NAMALWA (cell line): ENCODE measurements around the gene CSNK1G1.

ENCODE experiments used
- DNase-seq: peaks from one replicate; pipeline ENCODE4 v3.0.0-alpha.2; 2015; ENCODE audit warnings: low spot score

The CSNK1G1 gene

DNA sequence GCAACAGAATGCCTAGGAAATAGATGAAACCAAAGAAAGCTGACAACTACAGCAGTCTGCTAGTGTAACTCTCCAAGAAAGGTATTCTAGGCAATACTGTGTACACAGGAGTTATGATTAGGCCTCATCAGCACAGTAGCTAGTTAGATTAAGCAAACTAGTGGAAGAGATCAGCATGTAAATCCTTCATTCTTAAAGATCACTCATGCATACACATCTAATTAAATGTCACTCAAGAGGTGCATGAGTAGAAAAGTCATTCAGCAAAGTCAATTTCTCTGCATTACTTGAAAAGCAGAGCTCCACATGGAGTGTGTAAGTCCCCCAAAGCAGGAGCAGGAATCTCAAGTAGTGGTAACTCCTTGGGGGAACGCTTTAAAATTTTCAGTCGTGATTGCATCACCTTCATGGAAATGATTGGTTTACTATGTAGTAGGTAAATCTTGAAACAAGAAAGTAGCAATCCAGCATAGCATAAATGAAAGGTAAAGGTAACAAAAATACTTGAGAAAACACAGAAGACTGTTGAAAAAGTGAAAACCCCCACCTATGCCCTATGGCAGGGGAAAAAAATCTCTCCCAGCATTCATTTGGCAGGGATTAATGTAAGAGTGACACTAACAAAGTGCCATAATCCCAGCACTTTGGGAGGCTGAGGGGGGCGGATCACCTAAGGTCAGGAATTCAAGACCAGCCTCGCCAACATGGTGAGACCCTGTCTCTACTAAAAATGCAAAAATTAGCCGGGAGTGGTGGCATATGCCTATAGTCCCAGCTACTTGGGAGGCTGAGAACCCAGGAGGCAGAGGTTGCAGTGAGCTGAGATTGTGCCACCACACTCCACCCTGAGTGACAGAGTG lies 163.8 kb downstream of the CSNK1G1 start:
- no peak for DNase-seq

DNA sequence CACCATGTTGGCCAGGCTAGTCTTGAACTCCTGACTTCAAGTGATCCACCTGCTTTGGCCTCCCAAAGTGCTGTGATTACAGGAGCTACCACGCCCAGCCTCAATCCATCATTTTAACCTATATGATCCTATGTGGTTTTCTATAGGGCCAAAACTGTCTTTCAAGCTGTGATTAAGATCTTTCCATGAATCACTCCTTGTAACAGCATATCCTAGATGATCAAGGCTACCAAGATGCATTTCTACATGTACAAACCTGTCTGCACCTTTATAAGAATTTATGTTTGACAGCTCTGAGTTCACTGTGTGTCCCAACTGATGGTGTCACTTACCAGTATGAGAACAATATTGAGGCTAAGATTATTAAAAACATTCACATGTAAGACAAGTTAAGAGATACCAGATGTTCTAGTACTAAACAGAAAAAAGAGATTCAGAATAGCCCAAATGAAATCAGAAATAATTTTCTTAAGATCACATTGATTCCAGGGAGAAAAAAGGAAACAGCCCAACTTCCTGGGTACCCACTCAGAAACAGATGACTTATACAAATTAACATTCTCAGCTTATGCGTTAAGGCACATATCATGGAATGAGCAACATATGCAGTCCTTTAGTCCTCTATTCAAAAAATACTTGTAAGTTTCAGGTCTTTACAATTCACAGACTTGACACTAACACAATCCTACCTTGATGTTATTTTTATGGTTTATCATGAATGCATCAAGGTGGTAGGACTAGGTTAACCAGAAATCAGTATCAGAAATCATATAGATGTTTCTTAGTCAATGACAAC lies 168.4 kb downstream of the CSNK1G1 start:
- DNase-seq: no peak

DNA sequence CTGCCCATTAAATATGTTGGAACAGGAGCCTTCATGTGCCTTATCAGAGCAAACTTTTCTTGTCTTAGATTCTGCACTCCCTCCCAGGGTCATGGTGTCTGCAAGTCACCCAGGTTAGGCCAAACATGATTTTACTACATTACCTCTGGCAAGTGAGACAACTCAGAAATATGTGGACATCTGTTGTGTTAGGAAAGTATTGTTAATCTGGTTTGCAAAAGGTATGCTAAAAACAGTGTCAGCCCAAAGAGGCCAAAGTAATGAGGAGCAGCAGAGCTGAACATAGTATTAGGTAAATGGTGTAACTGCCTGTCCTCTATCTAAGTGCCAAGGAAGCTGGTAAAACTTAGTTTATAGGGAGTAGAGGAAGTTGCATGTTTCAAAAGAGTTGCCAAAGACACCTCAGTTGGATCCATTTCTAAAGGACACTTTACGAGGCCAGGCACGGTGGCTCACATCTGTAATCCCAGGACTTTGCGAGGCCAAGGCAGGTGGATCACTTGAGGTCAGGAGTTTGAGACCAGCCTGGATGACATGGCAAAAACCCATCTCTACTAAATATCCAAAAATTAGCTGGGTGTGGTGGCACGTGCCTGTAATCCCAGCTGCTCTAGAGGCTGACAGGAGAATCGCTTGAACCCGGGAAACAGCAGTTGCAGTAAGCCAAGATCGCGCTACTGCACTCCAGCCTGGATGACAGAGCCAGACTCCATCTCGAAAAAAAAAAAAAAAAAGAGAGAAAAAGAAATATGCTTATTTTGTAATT lies 170.6 kb downstream of the CSNK1G1 start:
- DNase-seq: no peak

GRCh38 chr15:64182859-64183370 lies 173.1 kb downstream of the CSNK1G1 start:
- no peak for DNase-seq

DNA sequence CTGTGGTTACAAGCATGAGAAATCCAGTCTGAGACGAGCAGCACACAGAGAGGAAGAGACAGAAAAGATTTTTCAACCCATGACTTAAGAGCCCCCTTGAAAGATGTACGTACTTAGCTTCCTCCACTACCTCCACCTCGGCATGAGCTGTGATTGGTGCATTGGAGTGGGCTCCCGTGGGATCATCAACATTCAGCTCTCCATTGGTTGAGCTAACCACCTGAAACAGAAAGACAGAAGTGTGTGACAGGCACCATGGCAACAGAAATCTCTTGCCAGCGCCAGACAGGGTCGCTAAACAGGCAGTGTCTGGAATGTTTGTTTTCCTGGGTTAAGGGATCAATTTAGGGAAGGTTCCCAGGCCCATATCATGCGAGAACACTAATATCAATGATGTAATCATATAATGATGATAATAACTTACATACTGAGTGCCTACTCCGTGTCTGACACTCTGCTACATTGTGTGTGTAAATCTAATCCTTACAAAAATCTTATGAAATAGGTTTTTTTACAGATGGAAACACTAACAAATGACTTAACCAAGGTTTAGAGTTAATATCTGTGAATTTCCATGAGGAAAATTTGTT lies 175.6 kb downstream of the CSNK1G1 start:
- no peak for DNase-seq

DNA sequence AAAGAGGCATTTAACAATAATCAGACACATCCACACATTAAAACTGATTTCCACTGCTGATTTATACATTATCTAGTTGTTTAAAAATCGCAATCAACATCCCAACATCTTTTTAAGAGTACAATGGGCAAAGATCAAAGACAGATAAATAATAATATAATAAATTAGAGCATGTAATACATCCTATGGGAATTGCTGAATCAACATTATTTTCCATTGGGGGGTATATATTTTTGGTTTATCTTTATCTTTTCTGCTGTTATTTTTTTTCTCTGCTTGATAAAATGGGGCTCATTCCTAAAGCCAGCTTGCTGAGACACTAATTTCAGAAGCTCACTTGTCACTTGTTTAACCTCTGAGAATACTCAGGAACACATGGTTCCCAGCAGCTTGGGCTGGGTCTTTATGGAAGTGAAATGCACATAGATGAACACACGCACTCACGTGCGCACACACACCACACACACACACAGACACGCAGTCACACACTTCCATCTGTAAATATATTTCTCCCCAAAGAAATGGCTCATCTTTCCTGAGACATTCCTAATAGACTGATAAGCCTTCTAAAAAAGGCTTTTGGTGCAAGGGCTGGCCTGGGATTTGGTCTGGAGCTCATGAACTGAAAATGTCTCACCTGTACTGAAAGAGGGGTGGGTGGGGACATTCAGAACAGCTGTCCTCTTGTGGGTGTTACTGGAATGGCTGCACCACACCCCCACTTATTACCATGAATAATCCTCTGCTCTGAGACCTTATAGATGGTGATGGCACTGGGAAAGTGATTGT lies 189.7 kb downstream of the CSNK1G1 start:
- DNase-seq: no peak

GRCh38 chr15:64164436-64164835 lies 191.5 kb downstream of the CSNK1G1 start:
- no peak for DNase-seq

DNA sequence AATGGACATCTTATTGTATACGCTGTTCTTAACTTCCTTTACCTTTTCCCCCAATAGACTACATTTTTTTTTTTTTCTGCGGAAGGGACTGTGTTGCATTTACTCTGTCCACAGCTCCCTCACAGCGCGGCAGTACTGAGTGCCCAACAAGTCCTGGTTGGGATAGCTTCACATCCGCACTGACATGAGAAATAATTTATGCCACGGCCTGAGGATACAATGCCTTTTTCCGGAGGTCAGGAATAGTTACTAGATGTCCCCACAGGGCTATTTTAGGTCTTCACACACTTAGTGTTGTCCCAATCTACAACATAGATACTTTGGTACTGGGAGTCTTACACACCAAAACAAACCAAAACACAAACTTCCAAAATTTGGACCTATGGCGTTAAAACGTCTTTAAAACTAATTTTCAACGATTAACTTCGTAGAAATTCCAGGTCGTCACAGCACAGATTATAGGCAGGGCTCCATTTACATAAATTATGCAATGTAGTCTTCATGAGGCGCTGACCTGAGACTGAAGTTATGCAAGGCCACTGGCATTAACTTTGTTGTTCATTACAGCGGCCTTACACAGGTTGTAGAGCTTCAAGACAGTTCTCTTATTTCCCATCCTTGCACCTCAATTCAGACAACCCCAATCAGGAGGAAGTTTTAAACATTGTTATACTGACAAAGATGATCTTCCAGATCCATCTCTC lies 192.2 kb downstream of the CSNK1G1 start:
- DNase-seq: peak; percentile 43

- peak; percentile 97 for DNase-seq
Measured at GRCh38 chr15:64162869-64163658, 192.9 kb downstream of the CSNK1G1 start, which contains the start of gene PPIB. PPIB (minus strand) TSS chr15:64163022; CDS start chr15:64162986, 36 bp downstream.

- DNase-seq: no peak
Measured at GRCh38 chr15:64162478-64162868, 193.5 kb downstream of the CSNK1G1 start.

DNA sequence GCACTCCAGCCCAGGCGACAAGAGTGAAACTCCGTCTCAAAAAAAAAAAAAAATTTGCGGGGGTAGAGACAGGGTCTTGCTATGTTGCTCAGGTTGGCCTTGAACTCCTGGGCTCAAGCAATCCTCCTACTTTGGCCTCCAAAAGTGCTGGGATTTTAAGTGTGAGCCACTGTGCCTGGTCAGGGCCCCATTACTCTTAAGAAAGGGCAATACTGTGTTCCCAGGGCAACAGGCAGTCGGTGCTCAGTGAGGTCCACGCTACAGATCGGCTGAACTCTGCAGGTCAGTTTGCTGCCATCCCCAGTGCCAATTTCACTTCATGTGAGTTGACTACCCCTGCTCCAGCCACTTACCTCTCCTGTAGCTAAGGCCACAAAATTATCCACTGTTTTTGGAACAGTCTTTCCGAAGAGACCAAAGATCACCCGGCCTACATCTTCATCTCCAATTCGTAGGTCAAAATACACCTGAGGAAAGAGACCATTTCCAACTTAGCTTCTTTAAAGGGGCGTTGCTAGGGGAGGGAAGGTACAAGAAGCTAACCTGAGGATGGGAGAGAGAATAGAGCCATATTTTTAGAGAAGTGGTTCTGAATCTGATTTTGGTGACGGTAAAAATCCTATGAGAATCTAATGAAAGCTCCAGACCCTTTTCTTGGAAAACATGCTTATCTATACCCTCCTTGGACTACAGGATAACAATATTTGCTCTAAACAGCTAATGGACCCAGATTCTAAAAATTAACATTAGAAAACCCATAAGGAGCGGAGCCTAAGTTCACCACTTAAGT lies 194.1 kb downstream of the CSNK1G1 start:
- DNase-seq: peak; percentile 18

- DNase-seq: no peak
Measured at GRCh38 chr15:64158363-64159134, 197.4 kb downstream of the CSNK1G1 start.

GRCh38 chr15:64157599-64158125 lies 198.3 kb downstream of the CSNK1G1 start:
- no peak for DNase-seq

GRCh38 chr15:64156652-64157331 lies 199.2 kb downstream of the CSNK1G1 start:
- no peak for DNase-seq

- DNase-seq: no peak
Measured at GRCh38 chr15:64155802-64156651, 199.9 kb downstream of the CSNK1G1 start.
